CD4-positive, alpha-beta T cell treated with Interleukin-12 subunit alpha and Interleukin-12 subunit beta, for 1 hour (primary cell): ENCODE measurements around the gene THRB.
A peak's percentile ranks its signal among the peaks of the same experiment; 100 is the strongest.

Source experiments
- DNase-seq: peaks from one replicate; pipeline ENCODE4 v3.0.0-alpha.2; 2020

The THRB gene

DNA sequence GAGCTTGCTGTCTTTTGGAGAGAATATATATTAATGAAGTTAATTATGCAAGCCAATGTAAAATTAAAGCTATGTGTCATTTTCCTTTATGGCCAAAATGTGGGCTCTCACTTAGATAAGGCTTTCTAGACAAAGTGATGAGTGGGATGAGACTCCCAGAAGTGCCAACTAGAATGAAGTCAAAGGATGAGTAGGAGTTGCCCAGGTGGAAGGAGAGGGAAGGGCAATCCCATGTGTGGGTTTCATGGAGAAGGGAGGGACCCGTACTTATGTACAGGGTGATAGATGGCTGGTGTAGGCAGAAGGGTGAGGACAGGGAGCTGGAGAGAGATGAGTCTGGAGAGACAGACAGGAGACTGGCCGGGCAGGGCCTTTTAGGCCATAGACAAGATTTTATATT is 239.2 kb downstream of the THRB start:
- DNase-seq: no peak

DNA sequence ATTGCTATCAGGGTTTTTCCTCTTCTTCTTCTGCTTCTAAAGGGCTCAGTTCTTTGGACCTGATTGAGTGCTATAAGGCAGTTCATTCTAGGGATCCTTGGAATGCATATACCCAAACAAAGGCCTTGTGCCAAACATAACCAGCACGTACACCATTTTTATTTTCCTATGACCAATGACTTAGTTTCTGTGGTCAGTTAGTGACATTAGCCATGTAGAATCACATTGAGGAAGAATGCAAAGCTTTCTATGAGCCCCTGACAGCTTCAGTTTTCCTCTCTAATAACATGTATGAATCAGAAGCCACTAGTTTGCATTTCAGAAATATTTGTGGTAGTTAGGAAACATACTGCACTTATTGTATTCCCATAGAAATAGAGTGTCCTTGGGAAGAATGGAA is 240.0 kb downstream of the THRB start:
- no peak for DNase-seq

DNA sequence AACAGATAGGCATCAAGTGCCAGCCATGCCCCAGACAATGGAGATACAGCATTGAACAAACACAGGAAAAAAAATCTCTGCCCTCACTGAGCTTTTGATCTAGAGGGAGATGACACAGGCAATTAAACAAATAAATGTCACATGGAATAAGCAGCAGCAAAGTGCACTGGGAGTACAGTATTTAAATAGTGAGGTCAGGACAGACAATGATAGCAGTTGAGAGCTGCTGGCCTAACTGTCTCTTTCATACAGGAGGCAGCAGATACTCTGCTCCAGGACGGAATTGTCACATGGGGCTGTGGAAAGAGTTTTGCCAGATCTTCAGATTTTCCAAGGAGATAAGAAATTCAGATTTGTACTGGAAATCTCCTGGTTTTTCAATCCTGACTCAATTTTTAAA is 241.3 kb downstream of the THRB start:
- no peak for DNase-seq

DNA sequence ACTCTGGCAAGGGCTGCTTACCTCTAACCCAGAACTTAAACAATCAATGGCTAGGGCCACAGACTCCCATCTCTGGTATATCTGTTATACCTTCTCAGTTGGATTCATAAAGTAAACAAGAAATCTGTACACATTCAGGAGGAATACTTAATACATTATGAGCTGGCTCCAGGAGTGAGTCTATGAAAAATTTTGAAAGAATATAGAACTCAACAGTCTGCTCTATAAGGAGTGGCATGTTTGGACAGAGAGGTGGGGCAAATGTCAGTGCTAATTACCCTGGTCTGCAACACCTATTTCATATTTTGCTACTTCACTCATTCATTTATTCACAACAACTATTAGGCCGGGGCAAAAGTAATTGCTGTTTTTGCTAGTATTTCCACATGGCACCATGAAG is 245.1 kb downstream of the THRB start:
- no peak for DNase-seq

DNA sequence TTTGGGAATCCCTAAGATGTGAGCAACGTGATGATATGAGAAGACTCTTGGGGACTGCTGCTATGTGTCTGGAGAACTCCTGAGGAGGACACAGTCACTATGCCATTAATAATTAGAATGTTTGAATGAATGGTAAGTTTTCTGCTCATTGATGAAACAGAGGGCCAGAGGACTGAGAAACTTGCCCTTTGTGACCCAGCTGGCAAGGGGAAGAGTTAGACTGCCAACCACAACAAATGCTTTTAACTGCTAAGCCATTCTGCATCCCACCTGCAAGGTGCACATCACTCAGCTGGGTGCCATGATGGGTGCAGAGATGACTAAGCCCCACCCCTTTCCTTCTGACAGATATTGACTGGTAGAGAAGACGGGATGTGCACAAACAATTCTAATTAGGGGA is 249.6 kb downstream of the THRB start:
- DNase-seq: no peak

DNA sequence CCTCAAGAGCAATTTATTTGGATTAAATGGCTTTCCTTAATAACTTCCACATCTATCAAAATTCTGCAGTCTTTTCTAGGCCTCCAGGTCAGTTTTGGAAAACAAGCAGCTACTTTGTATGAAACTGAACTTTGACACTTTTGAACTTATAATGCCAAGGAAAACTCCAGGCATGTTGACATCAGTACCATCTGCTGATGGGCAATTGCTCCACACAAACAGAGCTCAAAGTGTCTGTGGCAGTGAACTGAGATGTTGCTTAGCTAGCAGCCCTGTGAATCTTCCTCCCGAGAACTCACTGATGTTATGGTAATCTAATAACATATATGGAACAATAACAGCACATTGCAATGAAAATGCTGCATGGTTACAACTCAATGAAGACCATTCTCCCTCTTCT is 250.2 kb downstream of the THRB start:
- no peak for DNase-seq

DNA sequence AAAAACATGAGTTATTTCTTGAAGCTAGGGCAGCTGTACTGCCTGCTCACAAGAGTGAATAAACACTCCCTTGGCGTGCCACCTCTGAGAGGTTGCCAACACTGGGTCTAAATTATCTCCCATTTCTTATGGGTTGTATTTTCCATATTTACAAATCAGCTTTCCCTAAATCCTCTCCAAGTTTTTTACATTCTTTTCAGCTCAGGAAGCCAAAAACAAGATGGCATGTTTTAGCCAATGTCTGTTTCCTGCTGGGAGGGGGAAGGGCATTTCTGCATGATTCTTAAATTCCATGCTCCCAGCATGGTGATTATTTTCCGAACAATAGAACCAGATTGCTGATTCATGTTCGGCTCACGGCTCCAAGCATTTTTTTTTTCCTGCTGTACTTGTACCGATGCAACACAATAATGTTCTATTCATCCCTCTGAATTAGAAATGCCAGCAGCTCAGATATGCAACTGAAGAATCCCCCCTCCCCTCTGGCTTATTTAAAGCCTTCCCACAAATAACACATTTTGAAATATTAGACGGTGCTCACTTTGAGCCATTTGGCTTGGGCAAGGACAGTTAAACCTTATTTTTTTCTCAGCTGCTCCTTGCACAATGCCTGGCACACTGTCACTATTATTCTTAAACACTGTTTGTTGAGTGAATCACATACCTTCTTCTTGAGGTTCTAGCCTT is 252.5 kb downstream of the THRB start:
- DNase-seq: no peak

DNA sequence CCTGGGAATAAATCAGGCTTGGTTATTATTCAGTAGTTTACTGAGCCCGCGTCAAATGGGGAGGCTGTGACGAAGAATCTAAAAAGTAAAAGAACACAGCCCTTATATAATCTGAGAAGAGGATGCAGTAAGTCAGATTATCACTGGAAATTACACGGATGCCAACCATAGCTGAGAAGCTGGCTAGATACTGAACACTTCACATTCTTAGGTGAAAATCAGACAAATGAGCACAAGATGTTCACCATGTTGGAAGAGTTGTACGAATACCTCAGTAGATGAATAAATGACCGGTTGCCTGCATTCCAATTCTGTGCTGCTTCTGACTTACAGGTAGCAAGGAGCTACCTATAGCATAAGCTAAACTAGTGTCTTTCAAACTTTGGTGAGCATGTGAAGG is 254.3 kb downstream of the THRB start:
- no peak for DNase-seq

DNA sequence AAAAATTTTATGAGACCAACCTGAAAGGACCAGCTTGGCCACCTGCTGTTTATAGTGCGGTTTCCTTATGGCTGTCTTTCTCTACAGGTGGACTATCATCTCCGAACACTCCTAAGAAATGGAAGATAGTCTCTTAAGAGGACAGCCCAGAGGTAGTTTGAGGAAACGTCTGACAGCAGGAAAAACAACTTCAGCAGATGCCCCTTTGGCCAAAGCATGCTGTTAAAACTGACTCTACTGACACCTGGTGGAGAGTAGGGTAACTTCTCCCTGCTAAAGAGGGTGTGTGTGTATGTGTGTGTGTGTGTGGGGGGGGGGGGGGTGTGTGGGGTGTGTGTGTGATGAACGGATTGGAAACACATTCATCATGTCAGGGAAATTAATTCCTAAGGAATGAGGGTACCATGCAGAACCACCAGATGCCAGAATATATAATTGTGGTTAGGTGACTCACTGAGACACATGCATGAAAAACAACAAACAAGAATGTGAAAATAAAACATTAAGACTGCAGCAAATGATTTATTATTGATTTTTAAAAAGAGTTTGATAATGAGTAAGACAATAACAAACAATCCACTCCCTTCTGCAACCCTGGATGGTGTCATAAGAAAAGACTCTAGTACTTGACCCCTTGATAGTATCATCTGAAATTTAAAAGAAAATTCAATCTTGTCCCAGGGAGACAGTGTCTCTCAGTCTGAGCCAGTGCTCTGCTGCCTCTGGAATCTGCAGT is 256.5 kb downstream of the THRB start:
- DNase-seq: peak; percentile 43

DNA sequence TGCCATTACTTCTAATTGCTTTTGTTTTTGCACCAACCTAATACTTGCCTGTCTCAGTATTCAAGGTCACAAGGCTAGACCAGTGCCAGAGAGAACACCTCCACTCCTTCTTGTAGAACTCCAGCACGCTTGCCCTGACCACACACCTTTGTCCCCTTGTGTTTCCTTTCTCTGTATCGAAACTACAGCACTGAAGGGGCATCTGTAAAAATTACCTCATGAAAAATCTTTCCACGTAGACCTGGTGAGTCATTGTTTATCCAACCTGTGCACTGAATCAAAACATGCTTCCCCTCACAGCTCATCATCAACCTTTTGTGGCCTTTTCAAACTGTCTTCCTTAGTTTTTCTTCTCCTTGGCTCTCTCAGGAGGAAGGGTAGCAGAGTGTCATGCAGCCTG is 259.5 kb downstream of the THRB start:
- no peak for DNase-seq

DNA sequence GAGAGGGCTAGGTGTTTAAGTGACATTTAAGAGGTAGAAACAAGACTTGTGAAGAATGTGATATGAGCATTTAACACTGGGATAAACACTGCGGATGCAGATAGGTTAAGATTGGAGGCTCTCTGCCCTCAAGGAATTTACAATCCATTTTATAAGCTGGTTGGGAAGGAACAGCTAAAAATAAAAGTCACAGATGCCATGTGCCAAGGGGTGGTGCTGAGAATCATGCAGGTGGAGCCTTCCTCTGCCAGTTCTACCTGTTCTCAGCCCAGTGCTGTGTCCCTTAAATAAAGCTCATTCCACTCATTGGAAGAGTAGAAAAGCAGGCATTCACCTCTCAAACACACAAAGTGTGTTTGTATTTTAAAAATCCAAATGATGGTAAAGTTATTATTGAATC is 261.9 kb downstream of the THRB start:
- no peak for DNase-seq

DNA sequence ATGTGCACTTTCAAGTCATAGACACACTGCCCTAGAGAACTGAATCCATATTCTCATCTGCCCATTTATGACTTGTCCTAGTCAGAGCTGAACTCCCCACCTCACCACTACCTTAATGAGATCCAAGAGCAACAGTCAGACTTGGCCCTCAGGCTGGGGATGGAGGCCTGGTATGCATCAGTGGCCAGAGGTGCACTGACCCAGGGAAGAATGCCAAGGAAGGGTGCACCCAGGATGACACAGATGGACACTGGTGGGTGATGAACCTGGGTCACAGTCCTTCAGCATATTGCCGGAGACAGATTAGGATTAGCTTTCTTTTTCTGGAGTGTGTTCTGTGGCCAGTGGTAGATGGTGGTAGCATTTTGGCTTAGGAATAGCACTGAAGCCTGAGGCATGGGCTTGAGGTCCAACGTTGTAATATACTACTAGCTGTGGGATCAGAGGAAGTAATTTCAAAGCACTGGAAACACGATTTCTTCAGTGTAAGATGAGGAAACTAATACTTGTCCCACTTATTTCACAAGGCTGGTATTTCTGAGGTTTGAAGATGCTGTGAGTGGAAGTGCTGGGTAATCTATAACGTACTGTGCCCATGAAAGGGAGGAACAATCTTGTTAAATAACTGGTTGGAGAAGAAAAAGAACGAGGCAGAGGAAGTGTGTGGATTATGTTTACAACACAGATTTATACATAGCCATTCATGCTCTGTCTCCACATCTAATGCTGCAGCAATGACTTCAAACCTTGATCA is 265.0 kb downstream of the THRB start:
- no peak for DNase-seq

DNA sequence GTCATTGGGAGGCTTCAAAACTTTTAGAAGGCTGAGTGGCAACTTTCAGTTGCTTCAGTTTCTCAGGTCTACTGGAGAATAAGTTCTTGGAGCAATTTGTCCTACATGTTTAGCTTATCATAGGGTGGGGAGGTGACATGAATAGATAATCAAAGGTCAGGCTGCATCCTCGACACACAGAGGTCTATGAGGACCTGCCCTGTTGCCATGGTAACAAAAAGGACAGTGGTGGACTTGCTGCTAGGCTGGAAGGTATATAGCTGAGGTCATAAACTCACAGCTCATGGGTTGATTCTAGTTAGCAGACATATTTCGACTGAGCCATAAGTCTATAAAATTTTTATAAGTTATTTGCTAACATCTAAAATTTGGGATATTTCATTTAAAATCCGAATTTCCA is 267.0 kb downstream of the THRB start:
- no peak for DNase-seq

DNA sequence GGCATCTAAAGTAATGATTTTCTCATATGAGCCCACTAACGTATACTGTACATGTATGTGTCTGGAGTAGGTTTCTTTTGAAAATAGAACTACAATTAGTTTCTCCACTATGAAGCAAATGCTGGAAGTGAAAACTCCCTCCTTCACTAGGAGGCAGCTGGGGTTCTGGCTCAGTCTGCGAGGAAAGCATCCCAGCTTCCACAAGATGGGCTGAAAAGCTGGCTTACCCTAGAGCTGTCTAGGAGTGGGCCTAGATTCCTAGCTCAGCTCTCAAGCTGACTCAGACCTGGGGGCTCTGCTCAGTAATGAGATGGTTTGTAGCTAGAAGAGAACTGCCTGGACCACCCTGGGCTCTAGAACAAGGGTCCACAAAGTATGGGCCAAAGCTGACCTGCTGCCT is 268.3 kb downstream of the THRB start:
- no peak for DNase-seq

DNA sequence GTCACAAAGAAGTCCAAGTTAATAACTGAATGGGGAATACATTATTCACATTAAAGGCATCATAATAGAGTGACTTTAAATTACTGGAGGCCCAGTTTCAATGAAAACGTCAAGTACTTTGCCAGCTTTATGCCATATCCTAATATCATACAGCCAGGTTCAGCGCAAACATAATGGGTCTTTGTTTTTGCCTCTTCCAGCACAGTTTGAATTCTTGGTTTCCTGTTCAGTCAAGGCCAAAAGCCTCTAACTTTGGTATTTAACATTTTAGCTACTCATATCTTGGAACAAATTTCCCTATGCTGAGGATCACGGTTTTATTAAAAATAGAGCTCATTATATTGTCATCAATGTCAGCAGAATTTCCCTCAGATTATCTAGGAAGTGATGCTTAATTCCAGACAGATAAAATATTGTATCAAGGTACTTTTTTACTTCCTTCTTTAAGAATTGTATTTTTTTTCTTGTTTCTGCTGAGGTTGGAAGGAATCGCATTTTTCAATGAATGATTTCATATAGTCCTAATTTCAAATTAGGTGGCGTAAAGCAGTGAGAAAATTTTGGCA is 269.2 kb downstream of the THRB start:
- DNase-seq: no peak

DNA sequence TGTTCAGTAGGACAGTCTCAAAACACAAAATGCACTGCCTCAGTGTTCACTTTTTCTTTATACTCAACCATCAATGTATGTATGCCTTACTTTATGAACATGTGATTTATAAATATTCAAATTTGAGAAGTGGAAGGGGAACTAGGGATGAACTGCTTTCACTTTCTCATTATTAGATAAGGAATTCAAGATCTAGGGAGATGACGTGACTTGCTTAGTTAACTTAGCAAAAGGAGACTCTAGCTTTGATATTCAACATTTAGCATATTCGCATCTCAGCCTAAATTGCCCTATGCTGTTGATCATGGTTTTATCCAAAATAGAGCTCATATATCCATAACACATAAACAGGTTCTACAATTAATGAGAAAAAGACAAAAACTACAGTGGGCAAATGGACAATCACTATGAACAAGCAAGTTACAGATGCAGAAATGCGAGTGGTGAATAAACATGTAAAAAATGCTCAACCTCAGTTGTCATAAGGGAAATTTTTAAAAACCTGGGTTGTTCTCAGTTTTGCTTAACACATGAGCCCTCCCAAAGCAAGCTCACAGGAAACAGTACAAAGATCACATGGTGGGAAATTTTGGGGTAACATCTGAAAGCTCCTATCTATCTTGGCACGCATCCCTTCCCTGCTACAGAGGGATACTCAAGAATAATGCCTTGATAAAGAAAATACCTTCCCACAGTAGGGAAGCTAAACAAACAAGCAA is 269.8 kb downstream of the THRB start:
- DNase-seq: no peak

DNA sequence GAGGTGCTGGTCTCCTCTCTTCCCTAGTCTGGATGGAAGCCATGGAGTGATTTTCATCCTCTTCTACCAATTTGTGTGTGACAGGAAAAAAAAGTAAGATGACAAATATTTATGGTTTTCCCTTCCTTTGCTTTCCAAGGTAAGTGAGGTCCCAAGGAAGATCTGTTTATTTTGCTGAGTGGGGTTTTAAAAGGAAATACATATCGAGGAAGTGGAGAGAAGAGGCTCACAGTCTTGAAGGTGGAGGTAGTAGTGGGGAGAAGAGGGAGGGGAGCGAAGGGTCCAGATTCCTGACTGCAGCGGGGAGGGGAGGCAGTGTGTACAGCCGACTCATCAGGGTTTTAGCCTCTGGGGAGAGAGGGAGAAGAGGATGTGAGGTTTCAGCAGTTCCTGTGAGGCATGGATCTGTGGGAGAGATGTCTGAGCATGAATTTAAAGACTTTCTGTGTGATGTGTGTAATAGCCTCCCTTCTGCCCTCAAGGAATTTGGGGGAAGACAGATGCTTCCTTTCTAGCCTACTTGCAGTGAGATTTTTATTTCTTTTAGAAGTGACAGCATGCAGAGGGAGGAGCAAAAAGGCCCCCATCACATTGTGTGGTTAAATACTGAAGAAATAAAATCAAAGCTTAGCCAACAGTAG is 272.4 kb downstream of the THRB start:
- no peak for DNase-seq

DNA sequence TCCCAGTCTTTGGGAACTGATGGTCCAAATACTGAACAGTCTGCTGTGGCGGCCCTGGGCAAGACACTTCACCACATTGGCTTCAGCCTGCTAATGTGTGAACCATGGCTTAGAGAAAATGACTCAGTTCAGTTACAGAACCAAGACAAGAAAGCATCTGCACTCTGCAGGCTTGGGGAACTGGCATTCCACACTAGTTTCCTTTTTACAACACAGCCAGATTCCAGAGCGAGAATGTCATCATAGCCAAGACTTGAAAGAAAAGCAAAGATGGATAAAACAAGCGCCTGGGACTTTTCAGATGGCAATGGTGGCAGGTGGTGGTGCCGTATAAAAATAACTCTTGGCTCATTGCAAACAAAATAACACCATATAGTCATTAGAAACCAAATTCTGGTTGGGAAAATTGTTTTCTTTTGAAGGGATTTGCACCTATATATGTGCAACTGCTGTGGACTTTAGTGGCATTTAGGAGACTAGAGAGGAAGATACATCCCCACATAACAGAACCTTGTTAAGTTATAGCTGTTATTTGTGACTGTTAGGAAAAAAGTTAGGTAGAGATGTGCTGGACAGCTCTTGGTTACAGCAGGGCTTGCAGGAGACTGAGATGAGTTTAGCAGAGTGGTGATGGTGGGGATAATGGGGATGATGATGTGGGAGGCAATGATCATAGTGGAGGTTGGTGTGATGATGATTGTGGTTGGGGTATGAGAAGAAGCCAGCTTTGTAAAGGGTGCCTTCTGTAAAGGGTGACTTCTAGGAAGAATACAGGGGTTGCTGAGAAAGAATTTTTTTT is 273.6 kb downstream of the THRB start:
- no peak for DNase-seq

DNA sequence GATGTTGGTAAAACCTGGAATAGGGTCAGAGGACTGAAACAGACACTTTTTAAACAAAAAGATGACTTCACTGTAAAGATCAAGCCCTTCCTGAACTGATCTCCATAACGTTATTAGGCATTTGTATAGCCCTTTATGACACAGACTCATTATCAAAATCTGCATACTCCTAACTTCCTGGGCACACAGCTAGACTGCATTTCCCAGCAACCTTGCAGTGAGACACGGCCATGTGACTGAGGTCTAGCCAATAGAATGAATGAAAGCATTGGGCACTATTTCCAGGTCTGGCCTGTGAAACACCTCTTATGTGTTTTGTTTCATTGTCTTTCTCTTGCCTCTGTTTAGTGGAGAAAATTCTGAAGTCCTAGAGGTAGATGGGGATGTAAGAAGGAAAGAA is 279.1 kb downstream of the THRB start:
- DNase-seq: no peak

DNA sequence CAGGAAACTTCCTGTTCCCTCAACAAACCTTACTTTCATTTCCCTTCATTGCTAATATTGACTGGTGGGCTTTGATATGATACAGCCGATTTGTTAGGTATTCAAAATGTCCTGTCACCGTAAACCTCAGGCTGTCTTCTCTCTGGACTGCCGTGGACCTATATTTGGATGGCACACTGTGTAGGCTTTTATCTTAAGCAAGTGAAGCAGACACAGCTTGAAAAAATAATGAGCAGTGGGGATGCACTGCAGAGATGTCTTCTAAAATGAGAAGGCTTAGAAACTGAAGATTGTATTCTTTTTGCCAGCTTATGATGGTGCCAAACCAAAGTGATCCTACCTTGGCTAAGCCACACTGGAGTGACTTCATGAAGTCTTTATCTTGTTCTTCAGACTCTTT is 283.3 kb downstream of the THRB start:
- DNase-seq: no peak

DNA sequence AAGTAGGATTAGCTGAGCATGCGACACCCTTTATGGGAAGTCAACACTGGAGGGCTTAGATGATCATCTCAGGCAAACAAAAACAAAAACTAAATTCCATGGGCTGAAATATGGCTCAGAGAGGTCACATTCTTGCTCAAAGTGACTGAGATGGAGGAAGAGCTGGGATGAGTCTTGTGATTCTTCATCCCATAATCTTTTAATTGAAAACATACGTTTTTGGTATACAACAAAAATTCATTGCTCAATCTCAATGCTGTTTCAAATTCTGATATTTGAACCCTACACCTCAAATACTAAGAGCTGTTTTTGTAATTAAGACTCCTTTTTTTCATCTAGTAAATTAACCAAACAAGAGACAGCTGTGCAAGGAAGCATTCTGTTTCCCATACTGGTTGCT is 292.6 kb downstream of the THRB start:
- no peak for DNase-seq

DNA sequence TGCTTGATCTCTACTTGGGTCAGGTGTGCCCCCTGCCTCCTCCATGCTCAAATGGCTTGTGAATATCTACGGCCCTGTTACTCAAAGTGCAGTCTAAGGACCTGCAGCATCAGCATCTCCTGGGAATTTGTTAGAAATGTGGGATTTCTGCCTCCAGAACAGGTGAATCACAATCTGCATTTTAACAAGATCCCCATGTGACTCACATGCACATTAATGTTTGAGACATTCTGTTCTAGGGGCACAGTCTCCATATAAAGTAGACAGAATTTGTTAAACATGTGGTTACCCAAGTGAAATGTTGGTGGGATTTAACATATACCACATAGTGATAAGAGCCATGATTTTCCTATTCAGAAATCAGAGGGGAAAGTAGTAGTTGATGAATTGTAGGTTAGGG is 293.3 kb downstream of the THRB start:
- DNase-seq: no peak
